Large intestine (tissue), 3 donors: ENCODE results near the gene MT1M. TPM values are rescaled to one million over a fixed set of nuclear protein-coding genes. Genes with fewer than 3 reads are reported as not detected.

Experiments used
- DNase-seq, 2 donors: peaks; one replicate each; pipeline versions ENCODE4 v3.0.0 to v3.0.0-alpha.2; 2013
- H3K27ac ChIP-seq: one replicate; pipeline ENCODE4 v1.5.1; 2013; ENCODE audit warnings: low read length
- H3K27me3 ChIP-seq: 2 replicates; pipeline ENCODE4 v1.6.1; 2013; ENCODE audit warnings: low read length; ENCODE audit not compliant: control insufficient read depth, insufficient read depth
- H3K36me3 ChIP-seq: 2 replicates; pipeline ENCODE4 v1.6.1; 2013; ENCODE audit warnings: low read length; ENCODE audit not compliant: control insufficient read depth, insufficient read depth
- H3K4me1 ChIP-seq: one replicate; pipeline ENCODE4 v1.6.1; 2013; ENCODE audit warnings: low read length; ENCODE audit not compliant: control insufficient read depth, insufficient read depth
- H3K4me3 ChIP-seq: one replicate; pipeline ENCODE4 v1.5.1; 2013; ENCODE audit warnings: low read length
- H3K9me3 ChIP-seq: one replicate; pipeline ENCODE4 v1.6.1; 2013; ENCODE audit warnings: mild to moderate bottlenecking, low read depth, low read length, moderate library complexity; ENCODE audit not compliant: control insufficient read depth
- WGBS: methylation state at CpG from one replicate; pipeline ENCODE4 v1.1.5; 2013; ENCODE audit warnings: low lambda C conversion rate; ENCODE audit not compliant: insufficient coverage; 5-methylcytosine and 5-hydroxymethylcytosine counted together
- polyA plus RNA-seq: library from polyadenylated mRNA; unstranded; fragments of 120-200 nt; gene quantifications from one replicate; pipeline ENCODE4 v1.2.1, GENCODE V29; 2013

Gene MT1M
- polyA plus RNA-seq, 1 donor = 2.5 TPM

DNA sequence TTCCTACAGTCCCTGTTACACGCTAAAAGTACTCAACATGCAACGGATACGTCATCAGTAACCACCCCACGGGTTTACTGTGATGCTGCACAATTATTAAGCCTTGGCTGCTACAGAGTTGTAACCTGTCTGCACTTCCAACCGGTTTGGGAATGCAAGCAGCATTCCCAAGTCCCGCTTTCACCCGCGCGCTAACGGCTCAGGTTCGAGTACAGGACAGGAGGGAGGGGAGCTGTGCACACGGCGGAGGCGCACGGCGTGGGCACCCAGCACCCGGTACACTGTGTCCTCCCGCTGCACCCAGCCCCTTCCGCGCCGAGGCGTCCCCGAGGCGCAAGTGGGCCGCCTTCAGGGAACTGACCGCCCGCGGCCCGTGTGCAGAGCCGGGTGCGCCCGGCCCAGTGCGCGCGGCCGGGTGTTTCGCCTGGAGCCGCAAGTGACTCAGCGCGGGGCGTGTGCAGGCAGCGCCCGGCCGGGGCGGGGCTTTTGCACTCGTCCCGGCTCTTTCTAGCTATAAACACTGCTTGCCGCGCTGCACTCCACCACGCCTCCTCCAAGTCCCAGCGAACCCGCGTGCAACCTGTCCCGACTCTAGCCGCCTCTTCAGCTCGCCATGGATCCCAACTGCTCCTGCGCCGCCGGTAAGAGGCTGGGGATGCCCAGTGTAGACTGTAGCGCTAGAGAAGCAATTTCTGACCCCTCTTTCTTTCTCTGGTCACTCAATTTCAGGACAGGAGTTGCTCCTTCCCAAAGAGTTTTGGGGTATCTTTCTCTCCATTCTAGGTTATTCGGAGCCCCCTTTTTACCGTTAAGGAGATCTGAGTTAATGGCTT is 24.2 kb upstream of the MT1M start, which contains the start of gene MT2A:
TSS of gene MT2A (plus strand) at position 542 of the 833 bp plus-strand sequence. CDS start at position 614, 72 bp downstream.
- DNase-seq = peak; percentile 96 to 98
- no peaks in the 10 kb centered on the region for H3K9me3 ChIP-seq
- peak within 1 kb of the TSS; percentile 80 for H3K27ac ChIP-seq
- WGBS = no CpG with 5 or more reads among the region's 62 CpGs
- H3K27me3 ChIP-seq = no peaks in the 10 kb centered on the region
- peaks cover 28% of the 10 kb centered on the region for H3K4me1 ChIP-seq
- H3K4me3 ChIP-seq = peak within 1 kb of the TSS; percentile 80
- H3K36me3 ChIP-seq = no peaks in the 10 kb centered on the region

DNA sequence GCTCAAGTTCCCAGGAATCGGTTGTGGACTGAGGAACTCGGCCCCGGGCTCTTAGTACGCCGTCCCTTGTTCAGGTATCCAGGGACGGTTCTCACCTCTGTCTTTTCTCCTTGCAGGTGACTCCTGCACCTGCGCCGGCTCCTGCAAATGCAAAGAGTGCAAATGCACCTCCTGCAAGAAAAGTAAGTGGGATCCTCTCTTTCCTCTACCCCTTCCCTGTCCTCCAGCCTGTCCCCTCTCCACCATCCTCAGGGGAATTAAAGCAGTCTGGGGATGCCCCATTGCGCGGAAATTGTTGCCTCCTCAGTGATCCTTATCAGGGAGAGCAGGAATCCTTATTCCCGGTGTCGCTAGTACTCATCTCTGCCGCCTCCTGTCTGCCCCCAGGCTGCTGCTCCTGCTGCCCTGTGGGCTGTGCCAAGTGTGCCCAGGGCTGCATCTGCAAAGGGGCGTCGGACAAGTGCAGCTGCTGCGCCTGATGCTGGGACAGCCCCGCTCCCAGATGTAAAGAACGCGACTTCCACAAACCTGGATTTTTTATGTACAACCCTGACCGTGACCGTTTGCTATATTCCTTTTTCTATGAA is 23.5 kb upstream of the MT1M start:
- peak overlapping the region; percentile 80 for H3K4me3 ChIP-seq
- peak in 1 of 2 donors; percentile 32 for DNase-seq

DNA sequence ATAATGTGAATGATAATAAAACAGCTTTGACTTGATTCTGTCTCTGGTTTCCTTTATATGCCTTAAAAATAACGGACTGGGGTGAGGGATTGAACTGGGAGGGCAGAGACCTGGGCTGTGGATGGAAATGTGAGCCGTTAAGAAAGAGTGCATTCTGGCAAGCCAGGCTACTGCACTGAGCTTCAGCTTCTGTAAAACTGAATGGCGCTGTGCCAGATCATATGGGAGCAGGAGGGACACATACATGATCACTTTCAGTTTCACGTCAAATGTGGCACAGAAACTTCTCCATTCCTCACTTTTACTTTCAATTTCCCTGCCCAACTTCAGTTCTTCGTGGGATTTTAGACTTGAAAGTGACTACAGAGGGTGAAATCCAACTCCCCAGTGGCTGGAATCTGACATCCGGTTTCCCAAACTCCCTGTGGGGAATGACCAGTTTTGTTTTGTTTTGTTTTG is 23.0 kb upstream of the MT1M start:
- Histone ChIP-seq H3K27me3 (no peaks in the 10 kb centered on the region), H3K4me3 (peak overlapping the region; percentile 80), H3K9me3 (no peaks in the 10 kb centered on the region), H3K27ac (peak overlapping the region; percentile 39), H3K36me3 (no peaks in the 10 kb centered on the region), H3K4me1 (peaks cover 28% of the 10 kb centered on the region)
- WGBS = 0% methylated on average over 1 of the region's 6 CpGs
- peak; percentile 87 to 91 for DNase-seq

More for the DNA sequence above, 23.5 kb upstream of the MT1M start:
- H3K27ac ChIP-seq = peak overlapping the region; percentile 71
- H3K4me1 ChIP-seq = peaks cover 28% of the 10 kb centered on the region
- WGBS = no CpG with 5 or more reads among the region's 21 CpGs
- H3K9me3 ChIP-seq = no peaks in the 10 kb centered on the region
- no peaks in the 10 kb centered on the region for H3K27me3 ChIP-seq
- no peaks in the 10 kb centered on the region for H3K36me3 ChIP-seq

DNA sequence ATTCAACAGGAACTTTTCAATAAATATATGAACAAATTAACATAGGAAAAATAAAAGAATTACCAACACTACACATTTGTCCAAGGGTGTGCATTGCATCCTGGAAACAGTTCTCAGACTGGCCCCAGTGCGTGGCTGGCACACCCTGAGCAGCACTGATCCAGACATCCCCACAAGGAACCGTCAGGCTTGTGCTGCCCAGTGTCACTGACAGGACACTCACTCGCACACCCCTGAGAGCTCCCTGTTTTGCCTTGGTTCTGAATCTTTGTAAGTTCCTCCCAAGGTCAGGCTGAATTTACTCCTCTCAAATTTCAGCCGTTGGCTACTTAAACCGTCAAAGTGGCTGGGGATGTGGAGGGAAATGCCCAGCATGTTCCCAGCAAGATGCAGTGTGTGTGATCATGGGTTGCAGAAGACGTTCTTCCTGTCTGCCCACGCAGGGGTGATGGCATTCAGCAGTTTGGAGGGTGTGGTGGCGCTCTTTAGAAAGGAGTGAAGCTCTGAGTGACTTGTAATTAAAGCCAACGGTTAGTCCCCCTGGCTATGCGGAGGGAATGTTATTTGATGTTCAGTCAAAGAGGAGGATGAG is 22.3 kb upstream of the MT1M start:
- H3K4me1 ChIP-seq = peaks cover 28% of the 10 kb centered on the region
- peak in 1 of 2 donors; percentile 35 for DNase-seq
- H3K27ac ChIP-seq = peak overlapping the region; percentile 39
- no CpG with 5 or more reads among the region's 10 CpGs for WGBS
- H3K27me3 ChIP-seq = no peaks in the 10 kb centered on the region
- peak overlapping the region; percentile 80 for H3K4me3 ChIP-seq
- H3K36me3 ChIP-seq = no peaks in the 10 kb centered on the region
- no peaks in the 10 kb centered on the region for H3K9me3 ChIP-seq

DNA sequence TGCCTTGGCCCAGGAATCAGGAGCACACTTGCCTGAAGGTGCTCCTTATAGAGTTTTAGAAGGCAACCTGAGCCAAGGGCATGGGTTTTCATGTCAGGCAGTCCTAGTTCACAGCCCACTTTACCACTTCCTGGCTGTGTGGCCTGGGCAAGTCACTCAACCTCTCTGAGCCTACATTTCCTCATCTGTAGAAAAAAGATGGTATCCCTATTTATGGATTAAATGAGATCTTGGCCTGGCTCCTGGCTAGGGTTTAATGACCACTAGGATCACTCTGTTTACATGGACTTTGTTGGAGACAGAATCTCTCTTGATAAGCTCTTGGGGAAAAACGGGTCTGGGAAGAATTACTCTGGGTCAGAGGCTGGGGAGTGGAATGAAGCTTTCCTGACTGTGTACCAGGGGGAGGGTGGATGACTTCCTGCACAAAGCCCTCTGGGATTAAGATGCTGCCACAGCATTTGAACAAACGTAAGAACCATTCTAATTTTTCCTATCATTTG is 21.8 kb upstream of the MT1M start:
- Histone ChIP-seq H3K4me3 (no peak overlapping the region), H3K36me3 (no peaks in the 10 kb centered on the region), H3K27ac (peak overlapping the region; percentile 39), H3K9me3 (no peaks in the 10 kb centered on the region), H3K4me1 (peaks cover 28% of the 10 kb centered on the region), H3K27me3 (no peaks in the 10 kb centered on the region)
- no CpG with 5 or more reads among the region's 2 CpGs for WGBS
- peak in 1 of 2 donors; percentile 23 for DNase-seq

DNA sequence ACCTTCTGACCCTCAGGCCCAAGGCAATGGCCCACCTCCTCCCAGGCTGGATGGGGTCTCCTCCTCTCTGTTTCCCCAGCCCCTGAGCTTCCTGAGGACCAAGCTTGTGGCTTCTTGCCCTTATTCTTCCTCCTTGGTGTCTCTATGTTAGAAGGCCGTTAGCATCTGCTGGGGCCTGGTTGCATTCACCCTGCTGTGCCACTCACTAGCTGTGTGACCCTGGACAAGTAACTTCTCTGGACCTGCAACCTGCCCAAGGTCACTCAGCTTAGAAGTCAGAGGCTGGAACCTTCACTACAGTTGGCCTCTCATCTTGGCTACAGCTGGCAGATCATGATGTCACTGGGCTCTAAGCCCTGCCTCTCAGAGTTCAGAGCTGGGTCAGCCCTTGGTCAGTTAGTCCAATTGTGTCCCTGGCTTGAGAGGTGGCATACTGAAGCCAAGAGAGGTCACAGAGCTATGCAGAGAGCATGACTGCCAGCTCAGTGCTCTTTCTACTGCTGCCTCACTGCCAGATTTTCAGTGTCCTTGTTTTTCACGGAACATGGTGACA is 21.1 kb upstream of the MT1M start:
- WGBS = no CpG with 5 or more reads among the region's 2 CpGs
- H3K27me3 ChIP-seq = no peaks in the 10 kb centered on the region
- peaks cover 28% of the 10 kb centered on the region for H3K4me1 ChIP-seq

DNA sequence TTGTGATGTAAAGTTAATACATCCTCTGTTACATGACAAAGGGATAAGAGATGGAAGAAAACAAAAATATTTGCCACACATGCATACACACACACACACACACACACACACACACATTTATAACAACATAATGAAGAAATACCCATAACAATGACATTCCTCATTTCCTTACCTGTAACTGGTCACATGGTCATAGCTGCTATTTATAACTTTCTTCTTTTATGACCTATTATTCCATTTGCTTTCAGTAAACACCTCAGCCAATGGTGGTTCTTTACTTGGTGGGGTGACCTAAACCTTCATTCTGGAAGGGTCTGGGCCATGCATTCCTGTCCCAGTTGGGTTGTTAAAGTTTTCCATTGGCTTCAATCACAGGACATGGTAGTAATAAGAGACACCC is 18.8 kb upstream of the MT1M start:
- Histone ChIP-seq H3K9me3 (no peaks in the 10 kb centered on the region), H3K27me3 (peaks cover 16% of the 10 kb centered on the region), H3K4me1 (peaks cover 13% of the 10 kb centered on the region), H3K36me3 (no peaks in the 10 kb centered on the region), H3K4me3 (no peak overlapping the region), H3K27ac (no peak overlapping the region)
- no peak for DNase-seq

More for the DNA sequence above, 21.1 kb upstream of the MT1M start:
- no peaks in the 10 kb centered on the region for H3K36me3 ChIP-seq
- no peak overlapping the region for H3K27ac ChIP-seq
- H3K4me3 ChIP-seq = no peak overlapping the region
- no peaks in the 10 kb centered on the region for H3K9me3 ChIP-seq
- DNase-seq = no peak

DNA sequence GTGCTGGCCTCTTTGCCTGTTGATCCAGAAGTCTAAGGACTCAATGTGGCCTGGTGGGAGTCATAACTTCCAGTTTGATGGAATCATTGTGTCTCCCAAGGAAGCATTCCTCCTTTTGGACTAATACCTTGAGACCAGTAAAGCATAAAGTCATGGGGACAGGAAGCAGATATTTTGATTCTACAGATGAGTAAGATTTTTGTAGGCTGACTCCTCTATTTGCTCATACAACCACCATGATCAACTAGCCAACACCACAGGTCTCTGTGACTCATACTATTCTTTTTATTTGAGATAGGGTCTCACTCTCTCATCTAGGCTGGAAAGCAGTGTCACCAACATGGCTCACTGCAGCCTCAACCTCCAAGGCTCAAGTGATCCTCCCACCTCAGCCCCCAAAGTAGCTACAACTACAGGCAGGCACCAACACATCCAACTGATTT is 17.9 kb upstream of the MT1M start:
- no peaks in the 10 kb centered on the region for H3K36me3 ChIP-seq
- H3K27ac ChIP-seq = no peak overlapping the region
- DNase-seq = no peak
- H3K27me3 ChIP-seq = peaks cover 22% of the 10 kb centered on the region
- H3K4me1 ChIP-seq = peaks cover 5% of the 10 kb centered on the region
- no peaks in the 10 kb centered on the region for H3K9me3 ChIP-seq
- no peak overlapping the region for H3K4me3 ChIP-seq

DNA sequence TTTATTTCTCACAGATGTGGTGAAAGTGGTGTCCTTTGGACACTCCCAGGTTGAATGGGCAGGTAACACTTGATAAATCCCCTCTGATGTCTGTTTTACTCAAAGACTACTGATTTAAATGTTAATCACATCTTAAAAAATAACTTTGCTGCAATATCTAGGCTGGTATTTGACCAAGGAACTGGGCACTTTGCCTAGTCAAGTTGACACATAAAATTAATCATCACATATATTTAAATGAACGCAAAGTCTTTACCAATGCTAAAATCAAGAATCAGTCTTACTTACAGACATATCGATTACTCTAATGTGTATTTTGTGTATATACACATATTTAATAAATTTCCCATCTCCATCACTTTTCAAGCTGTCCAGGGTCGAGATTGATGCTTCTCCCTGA is 17.1 kb upstream of the MT1M start:
- 100% methylated on average over 1 of the region's 3 CpGs for WGBS
- Histone ChIP-seq H3K36me3 (no peaks in the 10 kb centered on the region), H3K4me3 (no peak overlapping the region), H3K9me3 (no peaks in the 10 kb centered on the region), H3K27me3 (peaks cover 22% of the 10 kb centered on the region), H3K4me1 (peaks cover 1% of the 10 kb centered on the region), H3K27ac (no peak overlapping the region)
- no peak for DNase-seq

DNA sequence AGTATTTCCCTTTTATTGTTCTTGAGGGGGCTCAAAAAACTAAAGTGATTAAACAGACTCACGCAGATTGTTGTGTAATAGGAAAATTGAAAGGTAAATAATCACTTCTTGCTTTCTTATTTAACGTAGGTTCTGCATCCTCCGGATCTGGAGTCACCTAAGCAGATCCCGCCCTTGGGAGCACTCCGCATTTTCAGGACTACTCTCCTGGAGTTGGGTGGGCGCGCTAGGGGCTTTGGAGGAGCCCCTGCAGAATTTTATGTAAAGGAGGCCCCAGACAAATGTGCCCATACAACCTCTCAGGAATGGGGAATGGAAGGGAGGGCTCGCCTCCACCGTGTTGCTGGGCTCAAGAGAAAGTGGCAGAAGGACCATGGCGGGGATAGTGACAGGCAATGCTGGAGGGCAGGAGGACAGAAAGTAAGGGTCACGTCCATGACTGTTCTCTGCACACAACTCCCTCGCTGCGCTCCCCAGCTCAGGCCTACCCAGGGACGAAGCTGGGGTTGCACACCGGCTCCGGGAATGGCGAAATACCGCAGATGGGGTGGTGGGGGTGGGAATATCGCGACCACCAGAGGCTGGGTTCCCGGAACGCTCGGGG is 15.7 kb upstream of the MT1M start:
- no peak overlapping the region for H3K27ac ChIP-seq
- DNase-seq = no peak
- no peaks in the 10 kb centered on the region for H3K9me3 ChIP-seq
- peak overlapping the region; percentile 27 for H3K4me3 ChIP-seq
- no peaks in the 10 kb centered on the region for H3K36me3 ChIP-seq
- WGBS = no CpG with 5 or more reads among the region's 23 CpGs
- H3K4me1 ChIP-seq = peaks cover 3% of the 10 kb centered on the region
- H3K27me3 ChIP-seq = peaks cover 22% of the 10 kb centered on the region
